ENCODE measurements around the gene PPP2R1B.
"Not testable (repeated sequence)": the region's sequence is repeated elsewhere in the genome, so short reads cannot be mapped to it uniquely, and the experiment has no call there.

Gene PPP2R1B

GRCh38 chr11:111782109-111782741, 16.0 kb upstream of the PPP2R1B start:
- DNase-seq (ENCODE audit: low read depth) = no peak

- DNase-seq (ENCODE audit: low read depth) = no peak
Measured at GRCh38 chr11:111779118-111779517, 12.9 kb upstream of the PPP2R1B start.

- no peak for DNase-seq (ENCODE audit: low read depth)
Measured at GRCh38 chr11:111778047-111778558, 11.9 kb upstream of the PPP2R1B start.

- DNase-seq (ENCODE audit: low read depth) = no peak
Measured at GRCh38 chr11:111777094-111778046, 11.2 kb upstream of the PPP2R1B start.

GRCh38 chr11:111776398-111777093, 10.4 kb upstream of the PPP2R1B start:
- DNase-seq (ENCODE audit: low read depth) = no peak

DNA sequence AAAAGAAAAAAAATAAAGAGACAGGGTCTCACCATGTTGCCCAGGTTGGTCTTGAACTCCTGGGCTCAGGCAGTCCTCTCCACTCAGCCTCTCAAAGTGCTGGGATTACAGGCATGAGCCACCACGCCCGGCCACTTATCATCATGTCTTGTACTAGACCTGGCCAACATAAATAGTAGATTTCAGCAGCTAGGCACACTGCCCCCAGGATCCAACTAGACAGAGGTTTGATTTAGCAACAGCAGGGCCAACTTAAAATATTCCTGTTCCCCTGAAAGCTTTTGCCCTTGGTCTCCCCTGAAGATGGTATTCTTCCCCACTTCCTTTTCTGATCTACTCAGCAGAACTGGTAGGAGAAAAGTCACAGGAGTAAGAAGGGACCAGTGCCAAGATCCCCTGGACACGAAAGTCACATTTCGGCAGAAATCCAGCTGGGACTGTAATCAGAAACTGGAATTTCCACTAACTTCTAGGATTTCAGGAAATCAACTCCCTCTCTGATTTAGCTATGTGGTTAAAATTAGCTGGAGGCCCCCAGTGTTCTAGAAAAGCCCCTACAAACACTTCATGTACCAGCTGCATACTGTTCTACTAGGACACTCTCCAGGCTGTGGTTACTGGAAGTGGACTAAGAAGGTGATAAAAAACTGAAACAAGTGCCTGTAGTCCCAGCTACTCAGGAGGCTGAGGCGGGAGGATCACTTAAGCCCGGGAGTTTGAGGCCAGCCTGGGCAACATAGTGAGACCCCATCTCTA, 8.9 kb upstream of the PPP2R1B start:
- no peak for DNase-seq (ENCODE audit: low read depth)

DNA sequence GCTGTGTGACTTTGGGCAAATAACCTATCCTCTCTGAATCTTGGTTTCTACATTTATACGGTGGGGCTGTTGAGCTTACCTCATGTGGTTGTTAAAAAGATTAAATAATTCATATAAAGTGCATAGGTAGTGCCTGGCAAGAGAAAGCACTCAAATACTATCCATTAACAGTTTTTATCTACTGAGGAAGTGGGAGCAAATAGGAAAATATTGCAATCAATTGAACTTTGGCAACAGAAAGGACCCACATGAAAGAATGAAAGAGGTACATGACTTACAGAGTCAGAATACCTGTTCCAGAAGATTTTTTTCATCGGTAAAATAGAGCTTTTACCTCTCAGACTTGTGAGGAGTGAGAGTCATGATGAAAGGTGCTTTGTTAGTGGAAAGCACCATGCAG, 6.3 kb upstream of the PPP2R1B start:
- no peak for DNase-seq (ENCODE audit: low read depth)

GRCh38 chr11:111771205-111771604, 5.0 kb upstream of the PPP2R1B start:
- DNase-seq (ENCODE audit: low read depth) = not testable (repeated sequence)

DNA sequence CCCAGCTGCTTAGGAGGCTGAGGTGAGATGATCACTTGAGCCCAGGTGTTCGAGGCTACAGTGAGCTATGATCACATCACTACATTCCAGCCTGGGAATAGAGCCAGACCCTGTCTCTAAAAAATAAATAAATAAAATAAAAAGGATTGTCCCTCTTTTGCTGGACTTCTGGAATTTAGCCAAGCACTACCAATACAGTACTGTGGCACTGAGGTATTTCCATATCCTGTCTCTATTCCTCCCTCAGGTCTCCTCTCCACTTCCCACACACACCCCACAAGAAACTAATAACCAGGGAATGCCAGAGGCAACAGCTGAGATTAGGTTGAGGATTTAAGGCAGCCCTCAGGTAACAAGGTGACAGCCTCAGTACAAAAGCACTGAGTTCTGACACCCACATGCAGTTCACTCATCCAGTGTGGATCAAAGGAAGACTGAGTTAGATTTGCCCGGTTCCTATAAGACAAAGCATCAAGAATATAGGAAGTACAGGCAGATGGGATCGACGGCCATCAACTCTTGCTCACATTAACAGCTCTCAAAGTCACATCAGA, 4.5 kb upstream of the PPP2R1B start:
- DNase-seq (ENCODE audit: low read depth) = no peak

GRCh38 chr11:111766834-111767142, 599 bp upstream of the PPP2R1B start:
- DNase-seq (ENCODE audit: low read depth) = no peak

DNA sequence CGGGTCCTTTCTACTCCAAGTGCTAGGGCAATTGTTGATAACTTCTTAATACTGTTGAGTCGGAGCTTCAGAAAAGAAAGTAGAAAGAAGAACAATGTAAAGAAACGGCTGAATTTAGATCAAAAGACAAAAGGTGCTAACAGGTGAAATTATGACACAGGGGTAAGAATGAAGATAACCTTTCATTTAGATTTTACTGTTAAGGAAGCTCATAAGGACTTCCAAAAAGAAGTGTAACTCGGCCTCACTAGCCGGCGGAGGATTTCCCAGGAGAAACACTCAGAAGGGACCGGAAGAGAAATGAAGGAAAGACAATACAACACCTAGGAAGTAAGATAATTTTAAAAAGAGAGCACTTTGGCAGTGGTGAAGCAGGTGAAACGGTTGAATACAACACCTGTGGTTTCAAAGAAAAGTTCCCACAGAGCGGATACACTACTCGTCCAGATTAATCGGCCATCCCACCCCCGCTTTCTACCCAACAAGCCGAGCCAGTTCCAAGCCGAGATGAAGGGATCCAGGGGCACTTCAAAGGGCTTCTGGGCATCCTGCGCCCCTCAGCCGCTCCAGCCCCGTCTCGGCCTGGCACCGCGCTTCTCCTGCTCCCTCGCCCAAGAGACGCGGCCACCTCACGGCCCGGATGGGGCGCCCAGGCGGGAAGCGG, 737 bp downstream of the PPP2R1B start:
- DNase-seq (ENCODE audit: low read depth) = no peak

- DNase-seq (ENCODE audit: low read depth) = no peak
Measured at GRCh38 chr11:111764621-111765020, 1.6 kb downstream of the PPP2R1B start.

DNA sequence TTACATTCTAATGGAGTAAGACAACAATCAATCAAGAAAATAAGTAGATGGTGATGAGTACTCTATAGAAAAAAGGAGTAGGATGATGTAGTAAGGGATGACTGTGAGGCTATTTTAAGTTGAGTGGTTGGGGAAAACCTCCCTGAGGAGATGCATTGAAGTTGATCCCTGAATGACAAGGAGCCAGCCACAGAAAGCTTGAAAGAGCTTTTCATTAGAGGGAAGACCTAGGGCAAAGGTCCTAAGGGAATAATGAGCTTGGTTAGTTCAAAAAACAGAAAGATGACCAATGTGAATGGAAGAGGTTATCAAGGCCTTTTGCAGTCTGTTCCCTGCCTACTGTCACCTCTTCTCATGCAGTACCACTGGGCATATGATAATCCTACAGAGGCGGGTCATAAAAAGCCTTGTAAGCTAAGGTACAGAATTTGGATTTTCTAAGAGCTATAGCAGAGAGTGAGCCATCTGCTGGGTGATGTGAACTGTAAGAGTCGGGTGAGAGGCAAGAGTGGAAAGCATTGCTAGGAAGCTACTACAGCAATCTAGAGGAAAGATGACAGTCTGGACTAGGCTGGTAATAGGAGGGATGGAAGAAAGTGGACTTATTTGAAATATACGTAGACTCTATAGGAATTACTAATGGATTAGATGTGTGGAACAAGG, 3.1 kb downstream of the PPP2R1B start:
- no peak for DNase-seq (ENCODE audit: low read depth)

DNA sequence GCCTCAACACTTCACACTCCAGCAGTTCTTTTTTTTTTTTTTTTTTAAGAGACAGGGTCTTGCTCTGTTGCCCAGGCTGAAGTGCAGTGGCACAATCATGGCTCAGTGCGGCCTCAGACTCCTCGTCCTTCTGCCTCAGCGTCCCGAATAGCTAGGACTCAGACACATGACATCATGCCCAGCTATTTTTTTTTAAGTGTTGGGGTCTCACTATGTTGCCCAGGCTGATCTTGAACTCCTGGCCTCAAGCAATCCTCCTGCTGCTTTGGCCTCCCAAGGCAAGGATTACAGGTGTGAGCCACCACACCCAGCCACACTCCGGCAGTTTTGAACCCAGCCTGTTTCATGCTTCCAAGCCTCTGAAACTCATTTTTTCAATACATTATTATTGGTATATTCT, 3.7 kb downstream of the PPP2R1B start:
- DNase-seq (ENCODE audit: low read depth) = no peak

GRCh38 chr11:111761036-111761435, 5.2 kb downstream of the PPP2R1B start:
- DNase-seq (ENCODE audit: low read depth) = no peak

DNA sequence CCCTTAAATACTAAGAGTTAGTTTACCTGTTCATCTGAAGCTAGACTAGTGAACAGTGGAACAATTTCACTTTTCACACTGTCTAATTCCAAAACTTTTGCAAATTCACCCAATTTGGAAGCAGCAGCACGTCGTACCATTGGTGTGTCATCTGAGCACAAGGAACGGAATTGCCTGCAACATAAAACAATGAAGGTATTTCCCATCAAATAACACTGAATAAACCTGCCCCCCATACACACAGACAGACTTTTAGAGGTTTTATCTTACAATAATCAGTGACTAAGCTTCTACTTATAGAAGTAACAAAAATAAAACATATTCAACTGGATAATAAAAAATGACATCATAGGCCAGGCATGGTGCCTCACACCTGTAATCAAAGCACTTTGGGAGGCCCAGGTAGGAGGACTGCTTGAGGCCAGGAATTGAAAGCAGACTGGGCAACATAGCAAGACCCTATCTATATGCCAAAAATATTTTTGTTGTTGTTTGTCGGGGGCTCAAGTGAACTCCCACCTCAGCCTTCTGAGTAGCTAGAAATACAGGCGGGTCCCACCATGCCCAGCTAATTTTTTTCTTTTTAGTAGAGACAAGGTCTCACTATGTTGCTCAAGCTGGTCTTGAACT, 6.3 kb downstream of the PPP2R1B start:
- DNase-seq (ENCODE audit: low read depth) = no peak

- no peak for DNase-seq (ENCODE audit: low read depth)
Measured at GRCh38 chr11:111759376-111759775, 6.8 kb downstream of the PPP2R1B start.

DNA sequence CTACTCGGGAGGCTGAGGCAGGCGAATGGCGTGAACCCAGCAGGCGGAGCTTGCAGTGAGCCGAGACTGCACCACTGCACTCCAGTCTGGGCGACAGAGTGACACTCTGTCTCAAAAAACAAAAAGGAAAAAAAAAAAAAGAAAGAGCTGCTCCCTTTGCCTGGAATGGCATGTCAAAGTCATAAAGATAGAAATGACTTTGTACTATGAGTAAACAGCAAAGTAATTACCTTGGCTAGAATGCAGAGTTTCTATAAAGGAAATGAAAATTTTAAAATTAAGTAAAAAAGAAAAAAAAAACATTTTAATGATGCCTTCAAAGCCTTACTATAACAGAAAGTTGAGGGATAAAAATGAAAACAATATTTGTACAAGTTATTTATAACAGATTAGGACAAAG, 10.1 kb downstream of the PPP2R1B start:
- DNase-seq (ENCODE audit: low read depth) = no peak

- DNase-seq (ENCODE audit: low read depth) = no peak
Measured at GRCh38 chr11:111749646-111750045, 16.5 kb downstream of the PPP2R1B start.
